ENCODE measurements around the gene GLCCI1.

The GLCCI1 gene

DNA sequence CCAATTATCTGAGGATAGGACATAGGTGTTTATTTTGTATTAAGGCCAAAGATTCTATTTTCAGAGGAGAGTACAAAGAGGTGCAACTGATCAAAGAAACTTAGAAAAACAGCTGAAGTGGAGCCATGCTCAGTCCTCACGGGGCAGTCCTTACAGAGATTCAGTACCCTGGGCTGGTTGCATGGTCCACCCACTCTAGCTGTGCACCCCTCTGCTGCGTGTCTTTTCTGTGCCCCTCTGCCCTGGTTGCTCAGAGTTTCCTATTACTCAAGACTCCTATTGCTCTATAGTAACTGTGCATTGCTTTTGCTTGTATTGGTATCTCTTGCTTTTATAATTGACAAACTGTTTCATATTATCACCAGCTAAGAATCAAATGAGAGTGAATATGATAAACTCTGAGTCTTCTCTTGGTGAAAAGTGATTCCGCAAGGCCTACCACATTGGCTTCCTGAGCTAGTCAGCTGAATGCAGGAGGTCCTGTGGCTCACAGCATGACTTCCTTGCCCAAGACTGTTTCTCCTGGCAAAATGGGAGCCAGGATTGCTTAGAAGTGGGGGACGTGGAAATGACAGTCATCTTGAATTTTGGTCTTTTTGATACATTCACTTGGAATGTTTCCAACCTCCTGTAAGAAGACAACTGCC is 137.0 kb downstream of the GLCCI1 start:
- DNase-seq: no peak

DNA sequence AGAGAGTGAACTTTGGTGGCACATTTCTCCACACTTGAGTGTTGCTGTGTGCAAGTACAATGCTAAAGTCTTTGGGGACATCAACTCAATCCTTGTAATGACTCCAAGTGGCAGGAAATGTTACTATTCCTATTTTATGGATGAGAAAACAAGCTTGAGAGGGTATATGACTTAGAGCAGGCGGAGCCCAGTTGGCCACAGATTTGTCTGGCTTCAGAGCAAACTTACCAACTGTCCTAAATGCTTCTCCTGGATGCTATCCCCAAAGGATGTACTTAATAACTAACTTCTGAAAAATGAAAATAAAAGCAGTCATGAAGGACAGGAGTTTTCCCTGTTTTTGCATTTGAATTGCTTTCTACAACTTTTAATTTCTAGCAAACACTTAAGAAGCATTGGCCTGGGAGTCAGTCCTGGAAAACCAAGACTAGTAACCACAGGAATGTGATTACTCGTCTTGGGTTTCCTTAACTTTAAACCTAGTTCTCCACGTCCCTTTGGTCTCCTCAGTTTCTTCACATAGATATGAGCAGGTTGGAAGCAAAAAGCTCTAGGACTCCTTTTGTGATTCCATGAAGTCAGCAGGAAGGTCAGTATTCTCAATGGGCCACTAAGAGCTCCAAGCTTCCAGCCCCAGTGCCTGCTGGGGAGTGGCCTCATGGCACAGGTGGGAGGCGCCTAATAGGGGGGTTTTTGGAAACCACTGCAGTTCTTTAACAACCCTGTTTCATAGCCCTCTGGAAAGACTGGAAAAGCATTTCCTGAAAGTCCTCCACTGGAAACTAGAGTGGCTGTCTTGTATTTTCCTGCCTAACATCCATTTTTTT is 140.8 kb downstream of the GLCCI1 start:
- DNase-seq: no peak

DNA sequence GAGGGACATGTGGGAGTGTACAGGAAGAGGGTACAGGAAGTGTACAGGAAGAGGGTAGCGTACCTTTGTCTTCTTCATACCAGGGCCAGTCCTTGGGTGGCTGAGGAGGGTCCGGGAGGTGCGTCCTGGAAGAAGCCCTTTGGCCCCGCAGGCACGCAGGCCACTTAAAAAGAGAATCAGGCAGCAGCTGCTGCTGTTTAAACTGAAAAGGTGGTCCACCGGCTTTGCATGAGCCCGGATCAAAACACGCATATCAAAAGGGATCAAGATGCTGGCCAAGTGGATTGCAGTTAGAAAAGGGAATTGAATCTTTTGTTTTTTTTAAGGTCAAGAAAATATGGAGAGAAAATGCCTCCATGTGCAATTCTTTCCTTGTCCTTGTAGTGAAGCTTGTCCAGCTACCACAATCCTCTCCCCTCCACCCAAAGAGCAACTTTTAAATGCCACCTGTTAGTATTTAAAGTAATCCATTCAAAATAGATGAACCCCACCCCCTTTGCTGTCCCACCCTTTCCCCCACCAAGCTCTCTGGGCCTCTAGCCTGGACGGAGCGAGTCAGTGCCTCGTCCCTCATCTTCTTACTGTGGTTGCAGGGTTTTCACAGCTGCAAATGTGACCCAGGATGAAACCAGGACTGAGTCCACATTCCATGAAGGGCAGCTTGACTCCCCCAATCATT is 142.8 kb downstream of the GLCCI1 start:
- peak; percentile 18 for DNase-seq

DNA sequence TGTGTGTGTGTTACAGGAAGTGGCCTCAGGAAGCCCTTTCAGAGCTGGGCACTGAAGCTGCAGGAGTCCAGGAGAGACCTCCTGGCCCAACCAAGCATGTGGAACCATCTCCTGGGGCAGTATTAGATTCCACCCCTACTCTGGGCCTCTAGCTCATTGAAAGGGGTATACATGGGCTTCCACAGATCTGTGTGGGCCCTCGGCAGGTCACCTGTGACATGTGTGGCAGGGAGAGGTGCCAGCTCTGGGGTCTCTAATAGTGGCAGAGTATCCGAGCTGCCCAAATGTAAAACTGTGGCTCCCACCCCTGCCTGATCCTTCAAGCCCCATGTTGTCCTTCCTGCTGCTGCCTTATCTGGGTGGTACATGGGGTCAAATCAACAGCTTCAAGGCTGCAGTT is 144.1 kb downstream of the GLCCI1 start:
- DNase-seq: no peak

DNA sequence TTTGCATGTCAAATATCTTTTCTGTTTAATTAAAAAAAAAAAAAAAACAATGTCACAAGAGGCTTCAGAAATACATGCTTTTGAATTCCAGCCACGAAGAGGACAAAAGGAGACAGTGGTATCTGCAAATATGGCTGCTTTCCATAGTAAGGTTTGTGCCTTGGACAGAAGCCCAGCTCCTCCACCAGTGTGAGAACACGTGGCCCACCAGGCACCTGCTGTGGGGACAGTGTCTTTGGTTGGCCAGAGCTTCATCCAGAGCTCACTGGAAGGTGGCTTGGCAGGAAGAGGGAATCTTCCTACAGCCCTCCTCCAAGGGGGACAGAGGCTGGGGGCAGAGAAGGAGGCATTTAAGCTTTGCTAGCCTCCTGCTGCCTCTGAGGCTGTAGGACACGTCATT is 144.6 kb downstream of the GLCCI1 start:
- DNase-seq: no peak

DNA sequence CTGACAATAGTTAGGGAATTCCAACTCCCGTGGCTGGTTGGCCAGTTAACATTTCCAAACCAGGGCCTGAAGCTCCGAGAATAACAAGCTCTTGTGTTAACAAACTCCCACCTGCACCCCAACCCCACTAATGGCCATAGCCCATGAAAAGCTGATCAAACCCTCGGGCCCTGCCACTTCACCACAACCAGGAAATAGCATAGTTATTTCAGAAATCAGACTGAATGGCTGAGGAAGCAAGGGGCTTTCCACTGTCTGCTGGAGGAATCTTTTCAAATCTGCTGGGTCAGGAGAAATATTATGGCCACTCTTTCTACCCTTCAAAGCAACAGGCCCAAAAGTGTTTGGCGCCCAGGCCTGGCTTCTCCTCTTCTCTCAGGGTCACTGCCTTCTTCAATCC is 145.6 kb downstream of the GLCCI1 start:
- DNase-seq: no peak

DNA sequence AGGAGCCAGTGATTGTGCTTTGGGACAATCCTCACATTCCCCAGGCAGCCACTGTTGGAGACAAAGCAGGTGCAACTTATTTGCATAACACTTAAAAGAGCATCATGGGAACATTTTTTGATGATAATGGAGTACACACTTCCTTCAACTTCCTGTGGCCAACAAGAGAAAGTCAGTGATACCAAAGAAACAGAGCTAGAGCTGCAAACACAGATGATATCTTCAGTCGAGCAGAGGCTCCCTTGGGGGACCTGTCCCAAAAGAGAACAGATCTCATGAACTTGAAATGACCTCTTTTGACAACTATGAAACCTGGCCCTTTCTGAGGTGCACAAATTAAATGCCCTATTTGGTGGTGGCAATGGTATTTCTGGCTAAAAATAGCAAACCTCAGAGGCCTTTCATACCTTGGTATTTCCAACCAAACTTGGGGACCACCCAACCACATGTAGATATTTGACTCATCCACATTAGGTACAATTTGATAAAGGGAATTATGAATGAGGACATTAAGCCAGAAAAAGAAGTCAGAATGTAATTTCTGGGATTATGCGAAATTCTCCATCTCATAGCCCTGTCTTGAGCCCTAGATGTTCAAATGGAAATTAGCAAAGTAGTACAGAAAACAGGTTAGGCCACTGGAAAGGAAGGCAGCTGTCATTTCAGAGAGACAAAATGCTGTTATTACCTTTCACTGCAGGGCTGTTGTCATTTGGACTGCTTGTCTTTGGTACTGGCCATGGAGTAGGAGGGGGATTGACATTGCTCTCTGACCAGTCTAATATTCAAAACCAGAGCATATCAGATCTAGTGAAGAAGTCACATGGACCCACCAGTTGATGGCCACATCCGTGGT is 147.2 kb downstream of the GLCCI1 start:
- no peak for DNase-seq

DNA sequence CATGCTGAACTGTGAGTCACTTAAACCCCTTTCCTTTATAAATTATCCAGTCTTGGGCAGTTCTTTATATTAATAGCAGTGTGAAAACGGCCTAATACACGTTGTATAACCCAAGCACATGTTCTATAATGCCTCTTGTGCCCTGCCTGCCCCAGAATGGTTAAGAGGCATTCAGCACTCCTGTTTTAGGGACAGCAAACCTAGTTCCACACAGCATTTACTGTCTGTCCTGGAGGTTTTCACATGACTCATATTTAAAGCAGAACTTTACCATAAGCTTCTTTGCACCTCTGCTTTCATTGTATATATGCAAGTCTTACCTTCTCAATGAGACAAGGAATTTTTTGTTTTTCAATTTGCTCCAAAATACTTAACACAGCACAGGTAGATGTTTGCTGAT is 148.6 kb downstream of the GLCCI1 start:
- DNase-seq: no peak

DNA sequence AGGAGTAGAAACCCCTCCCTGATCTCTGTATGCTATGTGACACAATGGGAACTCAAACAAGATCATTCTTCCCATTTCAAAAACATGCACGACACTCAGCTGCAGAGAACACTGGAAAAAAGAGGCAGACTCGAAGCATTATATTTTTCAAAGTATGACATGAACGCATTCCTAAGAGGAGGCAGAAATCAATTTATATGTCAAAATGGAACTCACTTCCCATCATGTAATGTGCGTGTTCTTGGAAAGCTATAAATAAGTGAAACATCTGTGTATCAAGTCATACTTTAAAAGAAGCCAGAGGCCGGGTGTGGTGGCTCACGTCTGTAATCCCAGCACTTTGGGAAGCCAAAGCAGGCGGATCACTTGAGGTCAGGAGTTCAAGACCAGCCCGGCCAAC is 150.7 kb downstream of the GLCCI1 start:
- no peak for DNase-seq

DNA sequence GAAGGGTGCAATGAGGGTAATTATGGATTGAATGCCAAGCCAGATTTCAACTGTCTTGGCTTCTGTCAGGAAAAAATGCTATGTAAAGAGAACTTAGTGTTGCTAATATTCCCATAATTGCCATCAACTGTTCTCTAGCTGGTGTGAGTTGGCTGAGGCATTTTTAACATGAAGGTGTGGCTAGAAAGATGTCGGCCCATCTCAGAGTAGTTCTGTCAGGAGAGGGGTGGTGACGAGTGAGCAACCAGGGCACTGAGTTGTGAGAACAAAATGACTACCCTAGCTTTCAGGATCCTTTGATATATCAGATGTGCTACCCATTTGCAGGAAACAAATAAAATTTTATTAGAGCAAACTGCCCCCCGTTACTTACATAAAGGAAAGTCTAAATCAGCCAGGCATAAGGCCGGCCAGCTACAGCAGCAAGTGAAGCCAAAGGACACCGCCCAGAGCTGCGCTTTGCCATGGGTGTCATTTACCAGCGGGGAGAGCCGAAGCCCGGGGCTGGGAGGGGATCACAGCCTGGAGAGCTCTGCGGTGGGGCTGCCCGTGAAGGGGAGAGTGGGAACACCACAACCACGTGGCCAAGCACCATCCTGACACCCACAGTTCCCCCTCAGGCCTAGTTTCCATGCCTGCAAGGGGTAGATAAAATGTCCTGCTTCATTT is 151.9 kb downstream of the GLCCI1 start:
- no peak for DNase-seq

DNA sequence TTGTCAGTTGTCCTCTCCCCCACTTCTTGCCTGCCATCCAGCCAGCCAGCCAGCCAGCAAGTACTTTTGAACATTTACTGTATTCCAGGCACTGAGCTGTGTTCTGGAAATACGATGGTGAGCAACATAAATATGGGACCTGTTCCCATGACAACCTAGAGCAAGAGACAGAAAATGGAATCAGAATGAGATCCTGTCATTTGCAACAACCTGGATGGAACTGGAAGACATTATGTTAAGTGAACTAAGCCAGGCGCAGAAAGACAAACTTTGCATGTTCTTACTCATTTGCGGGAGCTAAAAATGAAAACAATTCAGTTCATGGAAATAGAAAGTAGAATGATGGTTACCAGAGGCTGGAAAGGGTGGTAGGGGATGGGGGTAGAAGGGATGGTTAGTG is 152.6 kb downstream of the GLCCI1 start:
- DNase-seq: no peak

DNA sequence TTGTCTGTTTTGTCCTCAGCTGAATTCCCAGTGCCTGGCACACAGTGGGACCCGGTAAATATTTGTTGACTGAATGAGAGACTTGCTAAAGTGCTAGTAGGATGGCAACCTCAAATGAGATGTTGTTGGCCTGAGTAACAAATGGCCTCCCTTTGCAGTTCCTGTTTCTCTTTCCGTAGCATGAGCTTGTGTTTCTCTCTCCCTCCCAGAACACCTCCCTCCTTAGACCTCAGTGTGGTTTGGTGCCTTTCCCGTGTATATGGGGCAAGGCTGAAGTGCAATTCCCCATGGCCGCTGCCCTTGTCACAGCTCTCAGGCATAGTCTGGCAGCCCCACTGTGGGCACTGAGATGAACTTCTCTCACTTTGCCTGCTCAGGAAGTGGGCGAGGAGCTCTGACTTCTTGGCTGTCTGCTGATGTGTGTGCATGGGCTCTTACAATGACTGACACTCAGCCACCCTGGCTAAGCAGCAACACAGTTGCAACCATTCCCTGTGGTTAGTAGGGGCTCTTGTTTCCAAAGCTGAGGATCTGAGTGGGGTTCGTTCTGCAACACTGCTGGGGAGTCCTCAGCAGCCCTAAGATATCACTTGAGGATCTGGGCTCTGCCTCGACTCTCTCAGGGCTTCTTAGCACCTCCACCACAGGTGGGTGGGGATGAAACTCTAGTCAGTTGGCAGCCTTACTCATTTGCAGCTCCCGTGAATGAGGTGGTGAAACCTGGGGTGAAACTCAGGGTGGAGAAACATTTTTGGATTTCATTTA is 157.3 kb downstream of the GLCCI1 start:
- DNase-seq: no peak

DNA sequence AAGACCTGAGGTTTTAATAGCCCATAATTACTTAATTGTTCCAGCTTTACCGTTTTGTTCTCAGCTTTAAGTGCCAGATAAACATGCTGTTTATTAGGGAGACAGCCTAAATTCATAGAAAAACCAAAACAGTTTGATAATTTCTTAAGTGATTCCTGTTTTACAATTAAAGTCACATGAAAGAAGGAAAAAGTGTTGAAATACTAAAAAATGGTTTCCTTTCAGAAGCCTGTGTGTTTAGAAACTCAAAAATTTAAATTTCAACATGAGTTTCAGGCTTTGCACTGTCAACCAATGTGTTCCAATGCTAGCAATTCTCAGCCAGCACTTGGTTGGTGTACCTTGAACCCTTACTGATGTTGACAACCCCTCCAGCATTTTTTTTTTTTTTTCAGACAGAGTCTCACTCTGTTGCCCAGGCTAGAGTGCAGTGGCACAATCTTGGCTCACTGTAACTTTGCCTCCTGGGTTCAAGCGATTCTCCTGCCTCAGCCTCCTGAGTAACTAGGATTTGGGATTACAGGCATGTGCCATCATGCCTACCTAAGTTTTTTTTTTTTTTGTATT is 158.1 kb downstream of the GLCCI1 start:
- DNase-seq: no peak

DNA sequence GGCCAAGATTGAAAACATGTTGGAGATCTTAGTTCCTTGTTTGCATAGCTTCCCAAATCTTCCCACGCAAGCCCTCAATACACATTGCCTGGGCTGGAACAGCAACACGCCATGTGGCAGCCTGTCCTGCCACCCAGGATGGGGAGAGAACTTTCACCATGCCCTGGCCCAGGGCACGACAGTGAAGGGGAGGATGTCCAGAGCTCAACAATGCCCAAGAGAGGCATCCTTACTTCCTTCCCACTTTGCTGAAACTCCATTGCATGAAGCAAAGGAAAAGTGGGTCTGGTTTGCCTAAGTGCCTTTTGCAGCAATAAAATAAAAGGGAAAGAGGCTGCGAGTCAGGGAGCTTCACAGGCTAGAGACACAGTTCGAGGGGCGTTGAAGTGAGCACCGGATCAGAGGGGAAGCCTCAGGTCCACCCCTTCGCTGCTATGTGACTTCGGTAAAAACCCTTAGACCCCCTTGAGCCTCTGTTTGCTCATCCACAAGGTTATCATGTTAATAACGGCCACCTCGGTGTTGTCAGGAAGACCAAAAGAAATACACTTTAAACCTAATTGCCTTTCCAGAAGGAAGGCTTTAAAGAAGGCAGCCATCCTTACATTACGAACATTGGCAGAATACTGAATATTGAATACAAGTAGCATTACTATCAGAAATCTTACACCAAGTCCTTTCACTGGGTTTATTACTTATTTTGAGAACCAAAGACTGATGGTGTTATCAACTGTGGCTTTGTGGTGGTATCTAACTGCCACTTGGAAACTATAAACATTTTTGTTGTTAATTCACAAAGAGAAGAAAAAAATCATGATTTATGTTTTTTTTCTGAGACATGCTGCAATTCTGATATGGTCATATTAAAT is 160.1 kb downstream of the GLCCI1 start:
- no peak for DNase-seq

DNA sequence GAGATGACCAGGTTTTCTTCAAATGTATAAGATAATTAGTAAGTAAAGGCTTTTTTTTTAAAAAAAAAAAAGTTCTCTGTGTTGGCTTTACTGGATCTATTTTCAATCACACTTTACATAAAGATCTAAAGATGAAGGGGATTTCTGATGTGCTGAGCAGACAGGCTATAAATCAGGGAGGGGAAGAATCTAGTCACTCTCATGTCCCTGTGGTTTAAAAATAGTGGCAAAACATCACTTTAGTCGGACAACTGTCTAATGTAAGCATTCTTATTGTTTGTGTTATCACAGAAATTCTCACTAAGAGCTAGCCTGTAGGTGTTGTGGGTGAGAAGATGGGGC is 160.7 kb downstream of the GLCCI1 start:
- DNase-seq: no peak

DNA sequence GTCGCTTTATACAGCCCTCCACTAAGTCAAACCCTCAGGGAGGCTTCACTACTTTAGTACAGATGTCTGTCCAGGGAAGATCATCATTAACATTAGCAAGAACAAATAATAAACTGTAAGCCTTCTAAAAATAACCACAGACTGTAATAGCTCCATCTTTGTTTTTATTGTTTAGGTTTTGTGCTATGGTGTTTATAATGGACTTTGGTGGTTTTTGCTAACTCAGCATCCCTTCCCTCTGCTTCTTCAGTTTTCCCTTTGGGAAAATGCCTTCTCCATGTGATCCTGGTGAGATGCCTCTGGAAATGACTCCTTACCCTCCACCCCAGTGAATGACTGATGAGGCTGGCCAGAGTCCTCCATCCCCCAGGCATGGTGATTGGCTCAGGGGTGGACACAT is 162.1 kb downstream of the GLCCI1 start:
- no peak for DNase-seq

DNA sequence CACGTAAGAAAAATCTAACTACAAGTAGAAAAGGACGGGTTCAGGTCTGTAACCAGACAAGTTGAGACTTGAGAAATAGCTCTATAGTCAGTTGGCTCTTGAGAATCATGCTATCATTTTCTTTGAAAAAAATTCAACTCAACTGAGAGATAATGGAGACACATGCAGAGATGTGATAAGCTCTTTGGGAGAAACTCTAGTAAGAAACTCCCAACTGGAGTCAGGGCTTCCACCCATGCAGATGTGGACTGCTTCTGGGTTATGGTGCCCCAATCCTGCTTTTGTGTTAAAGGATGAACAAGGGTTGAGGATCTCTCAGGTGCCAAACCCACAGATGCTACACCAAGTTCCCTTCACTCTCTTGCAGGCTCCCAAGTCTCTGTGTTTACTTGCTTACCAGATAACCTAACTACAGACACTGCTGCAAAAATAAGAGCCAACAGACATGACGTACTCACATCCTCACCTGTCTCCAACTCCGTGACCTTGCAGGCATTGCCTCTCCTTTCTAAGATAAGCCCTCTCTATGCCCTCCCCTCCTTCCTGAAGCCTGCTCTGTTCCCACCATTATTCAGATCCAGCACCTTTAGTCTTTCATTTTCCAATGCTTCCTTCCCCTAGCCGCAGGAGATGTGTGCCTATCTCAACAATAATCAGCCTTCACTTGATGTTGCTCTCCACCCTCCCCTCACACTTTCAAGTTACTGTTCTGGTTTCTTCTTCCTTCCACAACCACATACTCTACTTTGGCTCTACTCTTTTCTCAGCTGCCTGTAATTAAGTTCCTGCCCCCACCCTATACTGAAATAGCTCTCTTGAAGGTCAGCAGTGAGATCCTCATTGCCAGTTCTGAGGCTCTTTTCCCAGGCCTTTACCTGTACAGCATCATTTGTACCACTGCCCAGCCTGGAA is 163.4 kb downstream of the GLCCI1 start:
- no peak for DNase-seq

DNA sequence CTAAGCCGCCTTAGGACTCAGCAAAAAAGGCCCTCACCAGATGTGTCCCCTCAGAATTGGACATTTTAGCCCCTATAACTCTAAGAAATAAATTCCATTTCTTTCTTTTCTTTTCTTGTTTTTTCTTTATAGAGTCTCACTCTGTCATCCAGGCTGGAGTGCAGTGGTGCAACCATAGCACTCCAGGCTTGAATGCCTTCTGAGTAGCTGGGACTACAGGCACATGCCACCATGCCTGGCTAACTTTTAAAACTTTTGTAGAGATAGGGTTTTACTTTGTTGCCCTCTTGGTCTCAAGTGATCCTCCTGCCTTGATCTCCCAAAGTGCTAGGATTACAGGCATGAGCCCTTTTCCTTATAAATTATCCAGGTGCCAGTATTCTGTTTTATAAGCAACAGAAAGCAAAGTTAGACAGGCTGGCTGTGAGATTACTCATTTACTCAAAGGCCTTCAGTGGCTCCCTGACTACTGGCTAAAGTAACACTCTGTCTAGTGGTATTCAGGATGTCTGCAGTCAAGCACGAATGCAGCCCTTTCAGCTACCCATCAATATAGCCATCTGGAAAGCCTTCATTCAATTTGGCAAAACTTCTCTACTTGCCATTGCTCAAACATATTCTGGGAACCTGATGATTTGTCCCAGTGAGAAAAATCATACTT is 164.7 kb downstream of the GLCCI1 start:
- DNase-seq: no peak

Data from NCI-H1092 treated with DMSO at 0.1 percent for 48 hours (cell line).